ENCODE results near the gene ZC3H4. TPM values are rescaled to one million over a fixed set of nuclear protein-coding genes. Genes with fewer than 3 reads are reported as not detected.

Gene ZC3H4
- total and polyA plus RNA-seq, 9 of the 15 experiments (the other 6 are each of a cell fraction or from before 2014, with no cell fraction given) = 2.2 to 75.6 (median 18.3) TPM

- TF ChIP-seq ZNF766 (CRISPR knock-in tag; conservative IDR thresholded peaks at IDR 0.05) = peak; percentile 86
- peak; percentile 46; the same call in 1 of the 2 replicates for TF ChIP-seq GABPB2 (CRISPR knock-in tag; conservative IDR thresholded peaks at IDR 0.05)
- TF ChIP-seq KLF6 (CRISPR knock-in tag; IDR thresholded peaks at IDR 0.05; ENCODE audit: borderline replicate concordance) = no peak
- TF ChIP-seq BACH1 (tag; IDR thresholded peaks at IDR 0.05) = no peak
- TF ChIP-seq ZNF280B (CRISPR knock-in tag; IDR thresholded peaks at IDR 0.05) = no peak
- TF ChIP-seq, protein P1, sequence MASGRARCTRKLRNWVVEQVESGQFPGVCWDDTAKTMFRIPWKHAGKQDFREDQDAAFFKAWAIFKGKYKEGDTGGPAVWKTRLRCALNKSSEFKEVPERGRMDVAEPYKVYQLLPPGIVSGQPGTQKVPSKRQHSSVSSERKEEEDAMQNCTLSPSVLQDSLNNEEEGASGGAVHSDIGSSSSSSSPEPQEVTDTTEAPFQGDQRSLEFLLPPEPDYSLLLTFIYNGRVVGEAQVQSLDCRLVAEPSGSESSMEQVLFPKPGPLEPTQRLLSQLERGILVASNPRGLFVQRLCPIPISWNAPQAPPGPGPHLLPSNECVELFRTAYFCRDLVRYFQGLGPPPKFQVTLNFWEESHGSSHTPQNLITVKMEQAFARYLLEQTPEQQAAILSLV (tag; IDR thresholded peaks at IDR 0.05) = no peak
- TF ChIP-seq E2F8 (IDR thresholded peaks at IDR 0.05; ENCODE audit: low read depth, partially characterized antibody) = peak; percentile 74
- no peak for TF ChIP-seq FOXJ3 (CRISPR knock-in tag; IDR thresholded peaks at IDR 0.05)
- TF ChIP-seq GATAD2B (IDR thresholded peaks at IDR 0.05; ENCODE audit: borderline replicate concordance) = no peak
- peak; percentile 62 for TF ChIP-seq ARID4B (CRISPR knock-in tag; IDR thresholded peaks at IDR 0.05)
- peak; percentile 60; the same call in 1 of the 2 replicates for TF ChIP-seq TCF15 (CRISPR knock-in tag; IDR thresholded peaks at IDR 0.05)
- peak; percentile 82; the same call in 1 of the 2 replicates for TF ChIP-seq KAT8 (IDR thresholded peaks at IDR 0.05; ENCODE audit: low read depth)
- TF ChIP-seq HDGF (IDR thresholded peaks at IDR 0.05) = peak; percentile 86
- 0 out of 2 replicates have a peak, but pooled peaks have one; percentile 35 for TF ChIP-seq ZNF134 (CRISPR knock-in tag; conservative IDR thresholded peaks at IDR 0.05)
- peak; percentile 98 to 99 for TF ChIP-seq MAZ (CRISPR knock-in tag; conservative IDR thresholded peaks at IDR 0.05 in 1 of 2, IDR thresholded peaks at IDR 0.05 in 1 of 2)
- TF ChIP-seq, protein P2, sequence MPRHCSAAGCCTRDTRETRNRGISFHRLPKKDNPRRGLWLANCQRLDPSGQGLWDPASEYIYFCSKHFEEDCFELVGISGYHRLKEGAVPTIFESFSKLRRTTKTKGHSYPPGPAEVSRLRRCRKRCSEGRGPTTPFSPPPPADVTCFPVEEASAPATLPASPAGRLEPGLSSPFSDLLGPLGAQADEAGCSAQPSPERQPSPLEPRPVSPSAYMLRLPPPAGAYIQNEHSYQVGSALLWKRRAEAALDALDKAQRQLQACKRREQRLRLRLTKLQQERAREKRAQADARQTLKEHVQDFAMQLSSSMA (CRISPR knock-in tag; IDR thresholded peaks at IDR 0.05) = no peak
Observed at GRCh38 chr19:47112997-47113849, at the start of gene ZC3H4 (continued).
